ENCODE measurements around the gene EP300. TPM values are rescaled to one million over a fixed set of nuclear protein-coding genes. Genes with fewer than 3 reads are reported as not detected.

EP300 gene
- total and polyA plus RNA-seq, 2 donors (not counting 1 experiment from before 2014, with no cell fraction given) = 9.1 to 41.0 TPM

DNA sequence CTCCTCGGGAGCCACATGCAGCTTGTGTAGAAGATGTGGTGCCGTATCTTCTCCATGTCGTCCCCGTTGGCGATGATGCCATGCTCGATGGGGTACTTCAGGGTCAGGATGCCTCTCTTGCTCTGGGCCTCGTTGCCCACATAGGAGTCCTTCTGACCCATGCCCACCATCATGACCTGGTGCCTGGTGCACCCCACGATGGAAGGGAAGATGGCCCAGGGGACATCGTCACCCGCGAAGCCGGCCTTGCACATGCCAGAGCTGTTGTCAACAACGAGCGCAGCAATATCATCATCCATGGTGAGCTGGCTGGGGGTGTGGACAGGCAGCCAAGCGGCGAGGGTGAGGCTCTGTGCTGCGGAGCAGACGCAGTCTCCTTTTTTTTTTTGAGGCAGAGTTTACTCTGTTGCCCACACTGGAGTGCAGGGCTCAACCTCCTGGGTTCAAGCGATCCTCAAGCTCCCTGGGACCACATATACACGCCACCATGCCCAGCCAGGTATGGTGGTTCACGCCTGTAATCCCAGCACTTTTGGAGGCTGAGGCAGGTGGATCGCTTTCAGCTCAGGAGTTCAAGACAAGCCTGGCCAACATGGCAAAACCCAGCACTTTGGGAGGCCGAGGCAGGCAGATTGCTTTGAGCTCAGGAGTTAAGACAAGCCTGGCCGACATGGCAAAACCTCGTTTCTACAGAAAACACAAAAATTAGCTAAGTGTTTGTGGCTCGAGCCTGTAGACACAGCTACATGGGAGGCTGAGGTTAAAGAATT, 17.3 kb upstream of the EP300 start:
- no peak overlapping the region for H3K27ac ChIP-seq (ENCODE audit: insufficient read depth, low read length)
- no peak for TF ChIP-seq EZH2 (IDR thresholded peaks at IDR 0.05; ENCODE audit: low read length, missing control alignments)
- TF ChIP-seq, protein P1, sequence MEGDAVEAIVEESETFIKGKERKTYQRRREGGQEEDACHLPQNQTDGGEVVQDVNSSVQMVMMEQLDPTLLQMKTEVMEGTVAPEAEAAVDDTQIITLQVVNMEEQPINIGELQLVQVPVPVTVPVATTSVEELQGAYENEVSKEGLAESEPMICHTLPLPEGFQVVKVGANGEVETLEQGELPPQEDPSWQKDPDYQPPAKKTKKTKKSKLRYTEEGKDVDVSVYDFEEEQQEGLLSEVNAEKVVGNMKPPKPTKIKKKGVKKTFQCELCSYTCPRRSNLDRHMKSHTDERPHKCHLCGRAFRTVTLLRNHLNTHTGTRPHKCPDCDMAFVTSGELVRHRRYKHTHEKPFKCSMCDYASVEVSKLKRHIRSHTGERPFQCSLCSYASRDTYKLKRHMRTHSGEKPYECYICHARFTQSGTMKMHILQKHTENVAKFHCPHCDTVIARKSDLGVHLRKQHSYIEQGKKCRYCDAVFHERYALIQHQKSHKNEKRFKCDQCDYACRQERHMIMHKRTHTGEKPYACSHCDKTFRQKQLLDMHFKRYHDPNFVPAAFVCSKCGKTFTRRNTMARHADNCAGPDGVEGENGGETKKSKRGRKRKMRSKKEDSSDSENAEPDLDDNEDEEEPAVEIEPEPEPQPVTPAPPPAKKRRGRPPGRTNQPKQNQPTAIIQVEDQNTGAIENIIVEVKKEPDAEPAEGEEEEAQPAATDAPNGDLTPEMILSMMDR (conservative IDR thresholded peaks at IDR 0.05 in 1 of 2, IDR thresholded peaks at IDR 0.05 in 1 of 2; ENCODE audit: low read depth in 1 of 2, low read length in 2 of 2) = no peak

DNA sequence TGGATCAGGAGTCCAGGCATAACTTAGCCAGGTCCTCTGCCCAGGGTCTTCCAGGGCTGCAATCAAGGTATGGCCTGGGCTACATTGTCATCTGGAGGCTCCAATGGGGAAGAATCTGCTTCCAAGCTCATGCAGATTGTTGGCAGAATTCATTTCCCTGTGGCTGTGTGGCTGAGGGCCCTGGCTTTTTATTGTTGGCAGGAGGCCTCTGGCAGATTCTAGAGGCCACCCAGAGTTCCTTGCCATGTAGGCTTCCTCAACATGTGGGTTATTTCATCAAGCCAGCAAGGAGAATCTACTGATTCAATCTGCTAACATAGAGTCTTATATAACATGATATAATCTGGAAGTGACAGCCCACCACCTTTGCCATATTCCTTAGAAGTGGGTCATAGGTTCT, 16.4 kb upstream of the EP300 start:
- Histone ChIP-seq H3K27me3 (ENCODE audit: control insufficient read depth, insufficient read depth, low read length) (no peaks in the 10 kb centered on the region), H3K36me3 (ENCODE audit: control insufficient read depth, insufficient read depth, low read length) (no peaks in the 10 kb centered on the region), H3K4me2 (ENCODE audit: extremely low read depth, insufficient read depth, low read length) (no peak overlapping the region), H3K4me1 (ENCODE audit: control insufficient read depth, extremely low read depth, insufficient read depth, low read length) (no peaks in the 10 kb centered on the region), H3K27ac (ENCODE audit: insufficient read depth, low read length) (no peak overlapping the region), H4K20me1 (ENCODE audit: control insufficient read depth, extremely low read depth, insufficient read depth, low read length) (no peaks in the 10 kb centered on the region), H2AFZ (ENCODE audit: low read length) (no peak overlapping the region), H3K9me3 (ENCODE audit: control insufficient read depth, insufficient read depth, low read depth, low read length) (no peaks in the 10 kb centered on the region), H3K79me2 (ENCODE audit: control insufficient read depth, insufficient read depth, low read length) (no peaks in the 10 kb centered on the region), H3K9ac (ENCODE audit: insufficient read depth, low read length) (no peak overlapping the region), H3K4me3 (replicated peaks in 1 of 4; ENCODE audit: control extremely low read depth in 1 of 4, insufficient read depth in 1 of 4, low read depth in 3 of 4, low read length in 4 of 4) (no peak overlapping the region)
- TF ChIP-seq, protein P1 (conservative IDR thresholded peaks at IDR 0.05 in 1 of 2, IDR thresholded peaks at IDR 0.05 in 1 of 2; ENCODE audit: low read depth in 1 of 2, low read length in 2 of 2) = no peak
- TF ChIP-seq EZH2 (IDR thresholded peaks at IDR 0.05; ENCODE audit: low read length, missing control alignments) = no peak
- DNase-seq (ENCODE audit: low read depth in 2 of 2) = no peak

More for the DNA sequence above, 17.3 kb upstream of the EP300 start:
- H3K79me2 ChIP-seq (ENCODE audit: control insufficient read depth, insufficient read depth, low read length) = no peaks in the 10 kb centered on the region
- no peaks in the 10 kb centered on the region for H3K27me3 ChIP-seq (ENCODE audit: control insufficient read depth, insufficient read depth, low read length)
- H3K4me2 ChIP-seq (ENCODE audit: extremely low read depth, insufficient read depth, low read length) = no peak overlapping the region
- H4K20me1 ChIP-seq (ENCODE audit: control insufficient read depth, extremely low read depth, insufficient read depth, low read length) = no peaks in the 10 kb centered on the region
- no peaks in the 10 kb centered on the region for H3K9me3 ChIP-seq (ENCODE audit: control insufficient read depth, insufficient read depth, low read depth, low read length)
- H2AFZ ChIP-seq (ENCODE audit: low read length) = no peak overlapping the region
- H3K36me3 ChIP-seq (ENCODE audit: control insufficient read depth, insufficient read depth, low read length) = no peaks in the 10 kb centered on the region
- no peak overlapping the region for H3K4me3 ChIP-seq (replicated peaks in 1 of 4; ENCODE audit: control extremely low read depth in 1 of 4, insufficient read depth in 1 of 4, low read depth in 3 of 4, low read length in 4 of 4)
- no peak overlapping the region for H3K9ac ChIP-seq (ENCODE audit: insufficient read depth, low read length)
- no peaks in the 10 kb centered on the region for H3K4me1 ChIP-seq (ENCODE audit: control insufficient read depth, extremely low read depth, insufficient read depth, low read length)
- DNase-seq (ENCODE audit: low read depth in 2 of 2) = no peak

DNA sequence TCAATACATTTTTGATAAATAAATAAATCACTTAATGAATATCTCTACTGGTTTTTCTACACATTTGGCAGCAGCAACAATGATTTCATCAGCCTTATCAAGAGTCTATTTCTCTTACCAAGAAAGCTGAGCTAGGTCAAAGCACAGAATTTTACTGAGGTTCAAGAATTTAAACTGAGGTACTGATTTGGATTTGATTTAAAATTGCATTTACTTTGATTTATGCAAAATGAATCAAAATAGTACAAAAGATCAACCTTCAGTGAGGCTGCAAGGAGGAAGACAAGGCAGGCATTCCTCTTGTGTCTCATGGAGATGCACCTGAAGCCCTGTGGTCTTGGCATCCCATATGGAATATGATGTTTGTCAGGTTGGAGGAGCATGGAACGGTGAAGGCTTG, 15.5 kb upstream of the EP300 start:
- Histone ChIP-seq H3K79me2 (ENCODE audit: control insufficient read depth, insufficient read depth, low read length) (no peaks in the 10 kb centered on the region), H3K27me3 (ENCODE audit: control insufficient read depth, insufficient read depth, low read length) (no peaks in the 10 kb centered on the region), H4K20me1 (ENCODE audit: control insufficient read depth, extremely low read depth, insufficient read depth, low read length) (no peaks in the 10 kb centered on the region), H2AFZ (ENCODE audit: low read length) (no peak overlapping the region), H3K27ac (ENCODE audit: insufficient read depth, low read length) (no peak overlapping the region), H3K4me3 (replicated peaks in 1 of 4; ENCODE audit: control extremely low read depth in 1 of 4, insufficient read depth in 1 of 4, low read depth in 3 of 4, low read length in 4 of 4) (no peak overlapping the region), H3K4me2 (ENCODE audit: extremely low read depth, insufficient read depth, low read length) (no peak overlapping the region), H3K9ac (ENCODE audit: insufficient read depth, low read length) (no peak overlapping the region), H3K4me1 (ENCODE audit: control insufficient read depth, extremely low read depth, insufficient read depth, low read length) (no peaks in the 10 kb centered on the region), H3K9me3 (ENCODE audit: control insufficient read depth, insufficient read depth, low read depth, low read length) (no peaks in the 10 kb centered on the region), H3K36me3 (ENCODE audit: control insufficient read depth, insufficient read depth, low read length) (no peaks in the 10 kb centered on the region)
- no peak for DNase-seq (ENCODE audit: low read depth in 2 of 2)
- TF ChIP-seq, protein P1 (conservative IDR thresholded peaks at IDR 0.05 in 1 of 2, IDR thresholded peaks at IDR 0.05 in 1 of 2; ENCODE audit: low read depth in 1 of 2, low read length in 2 of 2) = no peak
- no peak for TF ChIP-seq EZH2 (IDR thresholded peaks at IDR 0.05; ENCODE audit: low read length, missing control alignments)

Data from fibroblast of lung (primary cell).